Mesenteric fat pad (tissue), 1 donor: ENCODE results near the gene MACROD1. TPM values are rescaled to one million over a fixed set of nuclear protein-coding genes. Genes with fewer than 3 reads are reported as not detected.
"Not testable (repeated sequence)": the region's sequence is repeated elsewhere in the genome, so short reads cannot be mapped to it uniquely, and the experiment has no call there.

Source experiments
- DNase-seq: peaks from one replicate; pipeline ENCODE4 v3.0.0-alpha.2; 2020; ENCODE audit warnings: low spot score
- total RNA-seq: library from RNA; stranded (reverse); fragmentation: NEBNext Ultra II Directional; extraction: Animal tissue kit (Norgen Biotek cat#: 25700); gene quantifications from one replicate; pipeline ENCODE4 v1.2.1, GENCODE V29; 2021
- donor health status: DM: yes; HTN: yes; CAD: no.

MACROD1 gene
- total RNA-seq, 1 donor from 2014 or later = 19.5 TPM

- no peak for DNase-seq
These were observed 107.4 kb downstream of the MACROD1 start for GRCh38 chr11:64058494-64058893.

DNA sequence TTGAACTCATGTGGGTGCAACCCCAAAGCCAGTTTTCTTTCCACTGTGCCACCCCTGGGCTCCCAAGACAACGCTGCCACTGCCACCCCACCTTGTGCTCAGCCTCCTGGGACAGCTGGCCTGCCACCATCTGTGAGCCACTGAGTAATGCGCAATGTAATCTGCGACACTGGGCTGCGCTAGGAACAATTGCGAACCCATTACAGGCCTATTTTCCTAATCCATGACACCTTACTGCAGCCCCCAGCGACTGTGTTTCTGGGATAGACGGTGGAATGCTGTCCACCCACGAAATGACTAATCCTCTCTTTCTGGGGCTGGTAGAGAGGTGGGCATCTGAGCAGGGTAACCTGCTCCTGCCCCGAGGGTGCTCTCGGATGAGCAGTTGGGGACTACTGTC, 108.0 kb downstream of the MACROD1 start:
- no peak for DNase-seq

DNA sequence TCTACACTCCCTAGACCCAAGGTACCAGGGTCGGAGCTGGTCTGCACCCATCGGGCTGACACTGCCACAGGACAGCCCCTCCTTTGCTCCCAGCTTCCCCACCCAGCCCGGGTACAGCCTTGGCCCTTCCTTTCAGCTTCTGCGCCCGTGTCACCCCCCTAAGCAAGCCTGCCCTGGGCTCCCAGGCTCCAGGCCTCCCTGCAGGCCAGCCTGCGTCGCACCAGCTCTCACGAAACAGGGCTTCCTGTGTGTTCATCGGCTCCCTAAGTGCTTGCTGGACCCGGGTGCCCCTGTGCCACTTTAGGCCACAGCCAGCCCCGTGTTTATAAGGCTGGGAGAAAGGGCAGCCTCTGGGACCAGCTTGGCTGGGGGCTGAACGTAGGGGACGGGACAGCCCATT, 109.1 kb downstream of the MACROD1 start:
- no peak for DNase-seq

- DNase-seq = no peak
These were observed 109.6 kb downstream of the MACROD1 start for GRCh38 chr11:64056213-64056785.

- no peak for DNase-seq
These were observed 110.8 kb downstream of the MACROD1 start for GRCh38 chr11:64055077-64055476.

DNA sequence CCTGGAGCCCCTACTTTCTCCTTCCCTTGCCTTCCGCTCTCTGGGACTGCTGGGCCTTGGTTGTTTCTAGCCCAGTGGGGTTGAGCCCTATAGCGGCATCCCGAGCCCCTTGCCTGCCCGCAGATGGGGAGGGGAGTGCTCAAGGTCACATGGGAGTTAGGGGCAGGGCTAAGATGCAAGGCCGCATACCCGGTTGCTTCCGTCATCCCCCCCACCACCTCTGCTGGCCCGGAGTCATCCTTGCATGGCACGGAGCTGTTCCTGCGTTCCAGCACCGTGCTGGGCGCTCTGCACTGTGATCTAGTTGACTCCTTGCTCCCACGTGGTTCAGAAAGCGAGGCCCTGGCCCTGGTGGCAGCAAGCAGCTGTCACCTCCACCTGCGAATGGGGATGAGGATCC, 112.2 kb downstream of the MACROD1 start:
- DNase-seq = no peak

DNA sequence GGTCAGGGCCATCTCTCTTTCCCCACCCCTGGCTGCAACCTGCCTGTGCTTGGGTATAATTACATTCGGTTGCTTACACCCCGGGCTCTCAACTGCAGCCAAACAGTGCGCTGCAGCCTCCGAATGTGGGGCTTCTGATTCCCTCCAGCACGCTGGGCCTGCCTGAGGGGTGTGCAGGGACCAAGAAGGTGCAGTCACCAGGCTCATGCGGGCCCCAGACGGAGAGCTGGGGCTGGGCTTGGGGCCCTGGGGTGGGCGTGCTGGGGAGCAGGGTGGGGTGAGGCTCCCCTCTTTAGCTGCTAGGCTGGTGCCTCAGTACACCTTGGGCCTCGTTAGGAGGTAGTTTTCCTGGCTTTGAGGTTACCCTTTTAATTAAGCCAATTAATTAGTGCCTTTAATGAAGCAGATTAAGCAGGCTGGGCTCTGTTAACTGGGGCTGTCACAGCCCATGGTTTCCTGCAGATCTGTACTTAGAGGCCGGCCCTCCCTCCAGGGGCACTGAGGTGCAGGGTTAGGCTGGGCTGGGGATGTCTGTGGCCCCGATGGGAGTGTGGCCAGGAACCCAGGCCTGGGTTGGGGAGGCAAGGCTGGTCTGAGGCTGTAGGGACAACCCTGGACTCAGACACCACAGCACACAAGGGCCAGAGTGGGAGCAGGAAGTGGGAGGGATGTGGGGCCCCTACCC, 112.8 kb downstream of the MACROD1 start:
- no peak for DNase-seq

- DNase-seq = no peak
These were observed 113.5 kb downstream of the MACROD1 start for GRCh38 chr11:64052436-64052835.

GRCh38 chr11:64051297-64051696, 114.6 kb downstream of the MACROD1 start:
- DNase-seq = no peak

GRCh38 chr11:64049509-64049908, 116.4 kb downstream of the MACROD1 start:
- DNase-seq = no peak

GRCh38 chr11:64048042-64048854, 117.7 kb downstream of the MACROD1 start:
- no peak for DNase-seq

DNA sequence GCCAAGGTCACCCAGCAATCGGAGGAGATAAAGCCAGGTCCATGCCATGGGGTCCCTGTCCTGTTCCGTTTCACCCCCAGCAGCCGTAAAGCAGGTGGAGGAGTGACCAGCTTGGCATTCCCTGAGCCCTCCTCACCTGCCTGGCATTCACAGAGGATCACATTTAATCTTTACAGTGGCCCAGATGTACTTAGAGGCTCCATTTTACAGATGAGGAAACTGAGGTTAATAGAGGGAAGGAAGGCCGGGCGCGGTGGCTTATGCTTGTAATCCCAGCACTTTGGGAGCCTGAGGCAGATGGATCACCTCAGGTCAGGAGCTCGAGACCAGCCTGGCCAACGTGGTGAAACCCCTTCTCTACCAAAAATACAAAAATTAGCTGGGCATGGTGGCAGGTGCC, 118.5 kb downstream of the MACROD1 start:
- DNase-seq = not testable (repeated sequence)

DNA sequence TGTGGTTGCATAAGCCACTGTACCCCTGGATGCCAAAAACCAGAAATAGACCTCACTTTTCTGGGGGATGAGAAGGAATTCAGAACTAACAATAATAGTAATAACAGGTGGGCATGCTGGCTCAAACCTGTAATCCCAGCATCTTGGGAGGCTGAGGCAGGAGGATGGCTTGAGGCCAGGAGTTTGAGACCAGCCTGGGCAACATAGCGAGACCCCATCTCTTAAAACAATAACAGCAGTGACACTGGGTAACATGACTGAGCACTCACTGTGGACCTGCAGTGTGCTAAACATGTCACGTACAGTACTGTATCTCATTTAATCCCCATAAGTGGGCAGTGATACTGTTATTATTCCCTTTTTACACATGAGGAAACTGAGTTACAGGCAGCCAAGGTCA, 120.2 kb downstream of the MACROD1 start:
- DNase-seq = no peak

GRCh38 chr11:64044730-64045393, 121.1 kb downstream of the MACROD1 start:
- DNase-seq = no peak

GRCh38 chr11:64043545-64043944, 122.4 kb downstream of the MACROD1 start:
- no peak for DNase-seq

DNA sequence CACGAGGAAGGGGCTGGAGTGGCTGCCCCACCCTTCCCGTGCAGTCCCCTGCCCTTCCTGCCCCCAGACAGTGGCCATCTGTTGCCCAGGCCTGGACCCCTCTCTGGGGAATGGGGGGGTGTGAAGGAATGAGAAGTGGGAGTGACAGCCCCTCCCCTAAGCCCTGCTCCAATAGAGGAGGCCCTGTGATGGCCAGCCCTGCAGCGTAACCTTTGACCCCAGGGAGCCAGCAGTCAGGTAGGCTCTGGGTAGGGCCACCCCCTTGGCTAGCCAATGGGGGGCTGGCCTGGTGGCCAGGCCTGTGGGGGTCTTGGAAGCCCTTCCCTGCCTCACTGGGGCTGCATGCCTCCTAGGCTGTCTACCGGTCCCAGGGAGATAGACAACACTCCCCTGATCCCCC, 123.6 kb downstream of the MACROD1 start:
- no peak for DNase-seq

GRCh38 chr11:64041846-64042245, 124.1 kb downstream of the MACROD1 start:
- DNase-seq = no peak

DNA sequence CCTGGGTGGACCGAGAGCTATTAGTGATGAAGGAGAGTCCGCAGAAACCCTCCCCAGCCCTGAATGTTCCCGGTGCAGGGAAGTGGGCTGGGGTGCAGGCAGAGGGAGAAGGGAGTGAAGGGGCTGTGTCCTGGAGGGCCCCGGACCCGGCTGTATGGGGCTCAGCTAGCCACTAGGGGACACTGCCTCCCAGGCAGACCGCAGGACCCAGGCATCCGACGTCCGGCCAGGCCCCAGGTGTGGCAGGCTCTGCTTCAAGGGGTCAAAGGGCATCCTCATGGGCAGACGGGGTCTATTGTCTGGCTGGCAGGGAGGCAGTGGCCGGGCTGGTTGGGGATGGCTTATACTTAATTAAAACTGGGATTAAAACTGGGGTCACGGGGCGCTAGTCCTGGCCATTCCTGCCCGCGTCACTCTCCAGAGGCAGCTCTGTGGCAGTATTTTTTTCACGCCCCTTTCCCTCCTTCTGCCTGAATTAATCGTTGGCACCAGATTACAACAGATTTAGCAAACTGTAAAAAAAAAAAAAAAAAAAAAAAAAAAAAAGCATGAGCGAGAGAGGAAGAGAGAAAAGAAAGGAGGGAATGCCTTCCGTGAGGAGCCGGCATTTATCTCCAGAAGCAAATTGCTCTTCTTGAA, 125.1 kb downstream of the MACROD1 start:
- no peak for DNase-seq

GRCh38 chr11:64039012-64039665, 126.8 kb downstream of the MACROD1 start:
- DNase-seq = no peak

- DNase-seq = no peak
These were observed 127.4 kb downstream of the MACROD1 start for GRCh38 chr11:64038500-64038899.
